ENCODE results near the gene DPF3. TPM values are rescaled to one million over a fixed set of nuclear protein-coding genes. Genes with fewer than 3 reads are reported as not detected.

Gene DPF3
- total RNA-seq, 3 donors from 2014 or later (not counting 1 experiment from before 2014, with no cell fraction given) = 1.4 to 1.8 (median 1.4) TPM

- ATAC-seq = no peak
- Histone ChIP-seq H3K27me3 (ENCODE audit: control insufficient read depth, insufficient read depth, low read length) (no peaks in the 10 kb centered on the region), H3K36me3 (ENCODE audit: control insufficient read depth, insufficient read depth, low read length) (no peaks in the 10 kb centered on the region), H3K4me1 (ENCODE audit: control insufficient read depth, insufficient read depth, low read length) (peaks cover 20% of the 10 kb centered on the region), H3K4me3 (ENCODE audit: low read length) (no peak overlapping the region), H3K27ac (ENCODE audit: low read length) (no peak overlapping the region), H3K9me3 (ENCODE audit: control insufficient read depth, insufficient read depth, low read length) (no peaks in the 10 kb centered on the region)
- Mint-ChIP-seq H3K4me3 (no peak overlapping the region), H3K36me3 (no peaks in the 10 kb centered on the region), H3K27me3 (ENCODE audit: low read depth in 2 of 2) (peaks cover 0 to 17% of the 10 kb centered on the region in 2 donors), H3K4me1 (peaks cover 0 to 30% of the 10 kb centered on the region in 2 donors), H3K27ac (no peak overlapping the region), H3K9me3 (no peaks in the 10 kb centered on the region)
- 85% methylated on average over 8 of the region's 9 CpGs for WGBS (ENCODE audit: insufficient coverage)
- DNase-seq = no peak
- TF ChIP-seq CTCF (IDR thresholded peaks at IDR 0.05) = no peak
- intact Hi-C loops (cut with micrococcal nuclease) = no loop called here
Measured at GRCh38 chr14:72726444-72726843, 167.5 kb downstream of the DPF3 start.

GRCh38 chr14:72723858-72724530 lies 169.9 kb downstream of the DPF3 start:
- no peak overlapping the region for H3K27ac Mint-ChIP-seq
- H3K27me3 Mint-ChIP-seq (ENCODE audit: low read depth in 2 of 2) = peaks cover 0 to 17% of the 10 kb centered on the region in 2 donors
- 61% methylated on average over 5 of the region's 6 CpGs for WGBS (ENCODE audit: insufficient coverage)
- DNase-seq (no peak), ATAC-seq (no peak)
- H3K4me1 Mint-ChIP-seq = peaks cover 0 to 41% of the 10 kb centered on the region in 2 donors
- H3K4me3 Mint-ChIP-seq = no peak overlapping the region
- H3K9me3 ChIP-seq (ENCODE audit: control insufficient read depth, insufficient read depth, low read length) = no peaks in the 10 kb centered on the region
- no peaks in the 10 kb centered on the region for H3K9me3 Mint-ChIP-seq
- no peaks in the 10 kb centered on the region for H3K27me3 ChIP-seq (ENCODE audit: control insufficient read depth, insufficient read depth, low read length)
- no peak overlapping the region for H3K27ac ChIP-seq (ENCODE audit: low read length)
- no peak for TF ChIP-seq CTCF (IDR thresholded peaks at IDR 0.05)
- intact Hi-C loops (cut with micrococcal nuclease) = no loop called here
- H3K4me3 ChIP-seq (ENCODE audit: low read length) = no peak overlapping the region
- peaks cover 40% of the 10 kb centered on the region for H3K4me1 ChIP-seq (ENCODE audit: control insufficient read depth, insufficient read depth, low read length)
- H3K36me3 Mint-ChIP-seq = no peaks in the 10 kb centered on the region
- no peaks in the 10 kb centered on the region for H3K36me3 ChIP-seq (ENCODE audit: control insufficient read depth, insufficient read depth, low read length)

- Histone ChIP-seq H3K36me3 (ENCODE audit: control insufficient read depth, insufficient read depth, low read length) (no peaks in the 10 kb centered on the region), H3K4me1 (ENCODE audit: control insufficient read depth, insufficient read depth, low read length) (peaks cover 45% of the 10 kb centered on the region), H3K4me3 (ENCODE audit: low read length) (no peak overlapping the region), H3K27me3 (ENCODE audit: control insufficient read depth, insufficient read depth, low read length) (no peaks in the 10 kb centered on the region), H3K27ac (ENCODE audit: low read length) (no peak overlapping the region), H3K9me3 (ENCODE audit: control insufficient read depth, insufficient read depth, low read length) (no peaks in the 10 kb centered on the region)
- intact Hi-C loops (cut with micrococcal nuclease) = no loop called here
- Mint-ChIP-seq H3K9me3 (no peaks in the 10 kb centered on the region), H3K4me3 (no peak overlapping the region), H3K27ac (no peak overlapping the region), H3K27me3 (ENCODE audit: low read depth in 2 of 2) (peaks cover 0 to 15% of the 10 kb centered on the region in 2 donors), H3K4me1 (peaks cover 3 to 50% of the 10 kb centered on the region in 2 donors), H3K36me3 (no peaks in the 10 kb centered on the region)
- no peak for ATAC-seq
- TF ChIP-seq CTCF (IDR thresholded peaks at IDR 0.05) = no peak
- no peak for DNase-seq
- 95% methylated on average over 11 of the region's 11 CpGs for WGBS (ENCODE audit: insufficient coverage)
Measured at GRCh38 chr14:72722201-72722785, 171.6 kb downstream of the DPF3 start.
